K562 (cell line): Measurements from ENCODE around the gene BCAS3. TPM values are rescaled to one million over a fixed set of nuclear protein-coding genes. Genes with fewer than 3 reads are reported as not detected.
A peak's percentile ranks its signal among the peaks of the same experiment; 100 is the strongest.

Source experiments
- ATAC-seq: fragments of 200-7000 bp; cut with Tn5 transposase; 3 replicates; pipeline ENCODE4 v1.9.1; 2020; ENCODE audit warnings: moderate library complexity
- BruUV-seq: library from RNA; stranded (reverse); fragments of 400-500 nt; replicated peaks from 2 replicates; lab custom pipeline; 2021; lab: Mats Ljungman, UMichigan
- CTCF ChIA-PET: fragments of 300-600 bp; formaldehyde crosslinking; extraction: SDS; loops from one replicate; lab custom pipeline; 2021; ENCODE audit warnings: low intra/inter-chr PET ratio; lab: Yijun Ruan, JAX
- POLR2A ChIA-PET: fragments of 300-600, 350-650 bp; sonication (Branson Sonifier 250); formaldehyde crosslinking; extraction: SDS; loops from one replicate; lab custom pipeline; 2021; ENCODE audit warnings: antibody characterized with exemption, inconsistent platforms; lab: Yijun Ruan, JAX
- DNase-seq, 4 experiments: peaks; one replicate each; pipeline versions ENCODE4 v3.0.0 to v3.0.0-alpha.2; 2011 to 2018; ENCODE audit warnings: low spot score in 3 of 4, mixed read lengths in 3 of 4; ENCODE audit errors: extremely low read depth in 1 of 4
- FAIRE-seq: peaks from 2 replicates; lab custom pipeline; 2011; peaks lifted over from hg19 to GRCh38; lab: Jason Lieb, UNC
- H2AFZ ChIP-seq: 2 replicates; pipeline ENCODE4 v1.6.0; 2011; ENCODE audit warnings: low read depth, low read length, control low read depth, inconsistent platforms
- H3K27ac ChIP-seq: fragments of 200-600 bp; 3 replicates; pipeline ENCODE4 v1.8.0; 2011; ENCODE audit warnings: low read depth, mild to moderate bottlenecking, control low read depth, inconsistent platforms, low read length, moderate library complexity, mixed read lengths; ENCODE audit errors: extremely low read depth
- H3K27me3 ChIP-seq, 2 experiments: fragments of 300-600 bp in 1 of 2; 2 replicates in 1 of 2; 3 replicates in 1 of 2; pipeline versions ENCODE4 v1.6.0 to v1.8.0; 2011; ENCODE audit warnings: inconsistent platforms in 2 of 2, low read length in 2 of 2, mild to moderate bottlenecking in 1 of 2, mixed read lengths in 1 of 2, moderate library complexity in 1 of 2; ENCODE audit not compliant: control insufficient read depth in 2 of 2, insufficient read depth in 2 of 2
- H3K36me3 ChIP-seq: fragments of 300-600 bp; 3 replicates; pipeline ENCODE4 v1.8.0; 2011; ENCODE audit warnings: mild to moderate bottlenecking, low read length, inconsistent platforms; ENCODE audit not compliant: control insufficient read depth, insufficient read depth
- H3K4me1 ChIP-seq, 2 experiments: fragments of 200-600 bp in 1 of 2; replicated peaks in 1 of 2; 2 replicates in 1 of 2; 3 replicates in 1 of 2; pipeline versions ENCODE4 v1.5.1 to v1.8.0; 2011; ENCODE audit warnings: inconsistent platforms in 2 of 2, low read length in 2 of 2, mild to moderate bottlenecking in 1 of 2, mixed read lengths in 1 of 2, moderate library complexity in 1 of 2; ENCODE audit not compliant: control insufficient read depth in 2 of 2, insufficient read depth in 2 of 2
- H3K4me2 ChIP-seq: 2 replicates; pipeline ENCODE4 v1.6.1; 2011; ENCODE audit warnings: low read length, control low read depth, inconsistent platforms, mixed read lengths; ENCODE audit not compliant: insufficient read depth
- H3K4me3 ChIP-seq: fragments of 200-600 bp; sonication (generic), shearing (Covaris generic); 2 replicates; pipeline ENCODE4 v1.5.1; 2016; ENCODE audit warnings: control low read depth, inconsistent platforms
- H3K79me2 ChIP-seq: fragments of 200-600 bp; 3 replicates; pipeline ENCODE4 v1.8.0; 2011; ENCODE audit warnings: low read length, inconsistent platforms; ENCODE audit not compliant: control insufficient read depth, insufficient read depth
- H3K9ac ChIP-seq, 2 experiments: 2 replicates each; pipeline versions ENCODE4 v1.6.0 to v1.6.1; 2011; ENCODE audit warnings: low read depth in 2 of 2, low read length in 2 of 2, control low read depth in 1 of 2, inconsistent platforms in 1 of 2, mild to moderate bottlenecking in 1 of 2, mixed read lengths in 1 of 2; ENCODE audit not compliant: insufficient read depth in 1 of 2
- H3K9me1 ChIP-seq: one replicate; pipeline ENCODE4 v1.6.0; 2011; ENCODE audit warnings: inconsistent platforms, mild to moderate bottlenecking, low read length, moderate library complexity; ENCODE audit not compliant: control insufficient read depth, insufficient read depth
- H3K9me3 ChIP-seq: replicated peaks from 2 replicates; pipeline ENCODE4 v1.5.1; 2011; ENCODE audit warnings: low read depth, low read length, inconsistent platforms; ENCODE audit not compliant: control insufficient read depth, insufficient read depth
- H4K20me1 ChIP-seq: replicated peaks from 2 replicates; pipeline ENCODE4 v1.6.1; 2011; ENCODE audit warnings: low read length, inconsistent platforms, mixed read lengths; ENCODE audit not compliant: control insufficient read depth, insufficient read depth
- AFF1 ChIP-seq, 2 experiments: fragments of 450-650 bp; IDR thresholded peaks; 2 replicates each; pipeline ENCODE4 v1.6.1; 2018; ENCODE audit warnings: mild to moderate bottlenecking in 2 of 2, low read depth in 1 of 2; ENCODE audit not compliant: partially characterized antibody in 2 of 2
- BCLAF1 ChIP-seq, 2 experiments: fragments of 450-650 bp in 1 of 2; IDR thresholded peaks; 2 replicates each; pipeline ENCODE4 v1.6.1; 2011 to 2017; ENCODE audit warnings: low read depth in 2 of 2, antibody characterized with exemption in 1 of 2, borderline replicate concordance in 1 of 2, low read length in 1 of 2, mild to moderate bottlenecking in 1 of 2, mixed read lengths in 1 of 2; ENCODE audit not compliant: control insufficient read depth in 1 of 2
- BRF1 ChIP-seq: IDR thresholded peaks from 3 replicates; pipeline ENCODE4 v1.6.1; 2011; ENCODE audit warnings: borderline replicate concordance, mild to moderate bottlenecking; ENCODE audit not compliant: insufficient read length; ENCODE audit errors: extremely low read depth
- CREB1 ChIP-seq, 2 experiments: sonication (generic) in 1 of 2; formaldehyde crosslinking in 1 of 2; IDR thresholded peaks; 2 replicates each; pipeline versions ENCODE4 v1.6.1 to v1.8.0; 2012 to 2022; ENCODE audit warnings: inconsistent platforms in 1 of 2, mild to moderate bottlenecking in 1 of 2, missing genetic modification reagents in 1 of 2, moderate library complexity in 1 of 2
- DDX20 ChIP-seq: fragments of 450-650 bp; IDR thresholded peaks from 2 replicates; pipeline ENCODE4 v1.6.1; 2016; ENCODE audit warnings: missing genetic modification characterization, low read depth, mild to moderate bottlenecking, missing compliant biosample characterization, moderate library complexity
- ELF1 ChIP-seq: fragments of 200-800 bp; sonication (Bioruptor generic); IDR thresholded peaks from 2 replicates; pipeline ENCODE4 v1.6.1; 2016; ENCODE audit warnings: missing genetic modification characterization, missing compliant biosample characterization
- IFI16 ChIP-seq: fragments of 250-450 bp; sonication (Bioruptor Pico); IDR thresholded peaks from 2 replicates; pipeline ENCODE4 v2.1.2; 2022; ENCODE audit warnings: mild to moderate bottlenecking, inconsistent platforms
- LEF1 ChIP-seq: fragments of 450-650 bp; IDR thresholded peaks from 2 replicates; pipeline ENCODE4 v1.6.1; 2016; ENCODE audit warnings: mild to moderate bottlenecking
- MAX ChIP-seq: sonication (generic); formaldehyde crosslinking; IDR thresholded peaks from 2 replicates; pipeline ENCODE4 v1.9.0; 2022; ENCODE audit warnings: mild to moderate bottlenecking, missing genetic modification reagents
- MBD2 ChIP-seq: sonication (generic); IDR thresholded peaks from 2 replicates; pipeline ENCODE4 v1.6.1; 2016; ENCODE audit warnings: low read depth, borderline replicate concordance
- SMARCA4 ChIP-seq: fragments of 450-650 bp; IDR thresholded peaks from 2 replicates; pipeline ENCODE4 v1.6.1; 2016
- XRCC4 ChIP-seq: IDR thresholded peaks from one replicate; pipeline ENCODE4 v1.6.1; 2011; ENCODE audit not compliant: insufficient read depth, insufficient read length; ENCODE audit errors: extremely low read depth
- ZFP1 ChIP-seq: fragments of 450-650 bp; formaldehyde crosslinking; IDR thresholded peaks from 2 replicates; pipeline ENCODE4 v1.4.0; 2020; ENCODE audit warnings: mild to moderate bottlenecking, mixed read lengths
- ZNF696 ChIP-seq: fragments of 250-450 bp; sonication (Bioruptor Pico); conservative IDR thresholded peaks from 2 replicates; pipeline ENCODE4 v1.4.0; 2020; ENCODE audit warnings: mild to moderate bottlenecking, moderate library complexity
- WGBS: fragments of 100-300 bp; shearing (Covaris generic); methylation state at CpG from one replicate; pipeline ENCODE4 v1.1.6; 2016; ENCODE audit warnings: low coverage, mixed read lengths; ENCODE audit not compliant: insufficient coverage; ENCODE audit errors: missing lambda C conversion rate; 5-methylcytosine and 5-hydroxymethylcytosine counted together
- in situ Hi-C: fragments of 300-500 bp; cut with MboI; formaldehyde crosslinking; loops from 4 replicates; pipeline ENCODE4 v1.15.0; 2018; ENCODE audit warnings: inconsistent platforms, mixed read lengths
- intact Hi-C: fragments of 100-400 bp; cut with micrococcal nuclease; formaldehyde crosslinking; loops from 2 replicates; pipeline ENCODE4 v1.14.2; 2022
- polyA plus RNA-seq, 8 experiments: library from polyadenylated mRNA; depleted of rRNA in 4 of 8; stranded (reverse) in 5 of 8; unstranded in 3 of 8; fragments of >200 nt; fragmentation: Nextera tagmentation in 2 of 8; fragmentation: Illumina TruSeq in 1 of 8; extraction: Ambion mirVana in 2 of 8; extraction: Trizol in 1 of 8; gene quantifications; 2 replicates each; pipeline versions ENCODE4 v1.2.1 to v1.2.3, GENCODE V29; 2011 to 2014; ENCODE audit warnings: inconsistent platforms in 1 of 8, missing spikeins in 1 of 8
- total RNA-seq, 7 experiments: library from RNA; depleted of rRNA in 6 of 7; stranded (reverse); fragments of >200 nt in 6 of 7; fragmentation: Illumina TruSeq in 2 of 7; extraction: Trizol in 2 of 7; gene quantifications; 2 replicates each; pipeline versions ENCODE4 v1.2.1 to v1.2.3, GENCODE V29; 2011 to 2021; ENCODE audit warnings: low replicate concordance in 1 of 7

The BCAS3 gene
- total and polyA plus RNA-seq, 9 of the 15 experiments (the other 6 are each of a cell fraction or from before 2014, with no cell fraction given): 1.9 to 5.5 (median 3.5) TPM

- ATAC-seq (no peak), FAIRE-seq (no peak), DNase-seq (no peak)
- no peak overlapping the region for H3K9ac ChIP-seq
- H3K9me3 ChIP-seq: peaks cover 3% of the 10 kb centered on the region; the same call in 1 of the 2 replicates
- ChIA-PET POLR2A (interaction anchor here (0.8 to 1.4 kb wide), 2 partner anchors 10 to 19 kb away, joined by 3 to 4 read pairs; no protein-coding TSS in a partner anchor), CTCF (no interaction called here)
- H3K9me1 ChIP-seq: no peaks in the 10 kb centered on the region
- in situ Hi-C loops: no loop called here
- no peak overlapping the region for H2AFZ ChIP-seq
- no TSS peak for BruUV-seq
- H3K4me2 ChIP-seq: no peak overlapping the region
- no peaks in the 10 kb centered on the region for H4K20me1 ChIP-seq
- WGBS: 4% methylated on average over 5 of the region's 5 CpGs
- no peak overlapping the region for H3K27ac ChIP-seq
- H3K4me3 ChIP-seq: no peak overlapping the region
- intact Hi-C loops: no loop called here
- no peaks in the 10 kb centered on the region for H3K4me1 ChIP-seq
- H3K79me2 ChIP-seq: no peaks in the 10 kb centered on the region
- H3K36me3 ChIP-seq: no peaks in the 10 kb centered on the region
- H3K27me3 ChIP-seq: no peaks in the 10 kb centered on the region
- TF ChIP-seq MAX (CRISPR knock-in tag): no peak
- TF ChIP-seq CREB1 (IDR thresholded peaks at IDR 0.05): no peak
- TF ChIP-seq CREB1 (CRISPR knock-in tag; IDR thresholded peaks at IDR 0.05): no peak
- no peak for TF ChIP-seq BRF1
- TF ChIP-seq ZFP1 (CRISPR knock-in tag): no peak
- no peak for TF ChIP-seq AFF1 (IDR thresholded peaks at IDR 0.05; ENCODE audit: low read depth in 1 of 2, partially characterized antibody in 2 of 2)
- TF ChIP-seq XRCC4: no peak
- no peak for TF ChIP-seq ELF1
- TF ChIP-seq IFI16 (CRISPR knock-in tag): no peak
- no peak for TF ChIP-seq MBD2
- peak in 1 of 2 experiments; percentile 60; a peak in 1 of 4 replicates for TF ChIP-seq BCLAF1 (IDR thresholded peaks at IDR 0.05; ENCODE audit: borderline replicate concordance in 1 of 2, control insufficient read depth in 1 of 2, low read depth in 2 of 2, low read length in 1 of 2)
- no peak for TF ChIP-seq DDX20 (tag)
- TF ChIP-seq LEF1: no peak
- TF ChIP-seq ZNF696 (CRISPR knock-in tag): no peak
- no peak for TF ChIP-seq SMARCA4
These were observed 69.6 kb downstream of the BCAS3 start for GRCh38 chr17:60747069-60747808.
